GM19240 (cell line): Measurements from ENCODE around the gene ALDH5A1.

Experiments
- DNase-seq: peaks from one replicate; pipeline ENCODE4 v3.0.0; 2011; ENCODE audit warnings: low spot score; ENCODE audit not compliant: insufficient read length

ALDH5A1 gene

DNA sequence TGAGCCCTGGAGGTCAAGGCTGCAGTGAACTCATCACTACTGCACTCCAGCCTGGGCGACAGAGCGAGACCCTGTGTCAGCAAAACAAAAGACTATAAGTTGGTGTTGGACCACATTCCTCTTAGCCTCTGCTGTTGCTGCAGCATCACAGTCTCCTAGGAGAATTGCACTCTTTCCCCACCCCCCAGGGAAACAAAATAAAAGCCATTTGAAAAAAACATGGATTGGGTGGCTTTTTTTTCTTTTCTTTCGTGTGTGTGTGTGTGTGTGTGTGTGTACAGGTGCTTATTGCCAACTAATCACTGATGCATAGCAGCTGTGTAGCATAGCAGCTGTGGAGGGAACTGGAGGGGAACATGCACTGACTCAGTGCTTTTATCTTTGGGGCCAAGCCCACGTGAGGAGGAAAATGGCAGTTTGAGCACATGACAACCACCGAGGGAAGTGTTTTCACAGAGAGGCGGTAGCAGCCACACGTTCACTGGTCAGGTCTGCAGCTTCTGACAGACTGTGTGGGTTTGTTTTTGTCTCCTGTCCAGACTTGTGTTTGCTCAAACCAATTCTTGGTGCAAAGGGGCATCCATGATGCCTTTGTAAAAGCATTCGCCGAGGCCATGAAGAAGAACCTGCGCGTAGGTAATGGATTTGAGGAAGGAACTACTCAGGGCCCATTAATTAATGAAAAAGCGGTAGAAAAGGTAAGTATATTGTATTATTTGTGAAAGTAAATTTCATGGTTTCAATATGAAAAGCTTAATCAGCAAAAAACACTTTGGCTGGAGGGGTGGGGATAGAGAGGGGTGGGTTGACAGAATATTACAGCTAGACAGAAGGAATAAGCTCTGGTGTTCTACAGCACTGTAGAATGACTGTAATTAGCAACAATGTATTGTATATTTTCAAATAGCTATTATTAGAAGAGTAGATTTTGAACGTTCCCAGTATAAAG lies 27.7 kb downstream of the ALDH5A1 start:
- no peak for DNase-seq

DNA sequence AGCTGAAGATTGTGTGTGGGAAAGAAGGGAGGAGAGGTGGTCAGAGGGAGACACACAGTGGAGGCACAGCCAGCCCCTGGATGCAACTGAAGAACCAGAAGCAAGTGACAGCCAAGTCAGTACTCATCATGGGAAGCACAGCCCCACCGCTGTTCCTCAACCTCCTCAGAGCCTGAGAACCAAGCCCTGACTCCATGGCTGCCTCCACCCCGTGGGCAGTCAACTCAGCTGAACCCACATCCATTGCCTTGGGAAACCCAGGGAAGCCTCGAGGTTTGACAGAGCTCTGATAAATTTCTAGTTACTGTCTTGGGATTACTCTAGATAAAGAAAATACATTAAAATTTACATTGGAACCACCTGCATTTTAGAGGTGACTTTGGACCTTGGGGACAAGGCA lies 29.6 kb downstream of the ALDH5A1 start:
- no peak for DNase-seq

DNA sequence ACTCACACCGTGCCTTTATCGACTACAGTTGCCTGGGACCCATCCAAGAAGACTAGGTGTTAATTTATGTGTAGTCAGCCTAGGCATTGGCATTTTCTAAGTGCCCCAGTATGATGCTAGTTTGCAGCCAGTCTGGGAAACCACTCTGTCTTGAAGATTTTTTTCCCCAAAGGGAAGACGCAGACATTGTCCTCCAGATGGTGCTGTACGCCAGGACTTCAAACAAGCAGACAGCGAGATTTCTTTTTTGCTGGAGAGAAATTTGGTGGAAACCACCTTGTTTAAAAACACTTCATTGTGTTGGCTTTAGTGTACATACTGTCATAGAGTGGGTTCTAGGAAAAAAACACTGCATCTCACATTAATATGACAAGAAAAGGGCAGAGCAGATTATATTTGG lies 30.0 kb downstream of the ALDH5A1 start:
- DNase-seq: no peak

DNA sequence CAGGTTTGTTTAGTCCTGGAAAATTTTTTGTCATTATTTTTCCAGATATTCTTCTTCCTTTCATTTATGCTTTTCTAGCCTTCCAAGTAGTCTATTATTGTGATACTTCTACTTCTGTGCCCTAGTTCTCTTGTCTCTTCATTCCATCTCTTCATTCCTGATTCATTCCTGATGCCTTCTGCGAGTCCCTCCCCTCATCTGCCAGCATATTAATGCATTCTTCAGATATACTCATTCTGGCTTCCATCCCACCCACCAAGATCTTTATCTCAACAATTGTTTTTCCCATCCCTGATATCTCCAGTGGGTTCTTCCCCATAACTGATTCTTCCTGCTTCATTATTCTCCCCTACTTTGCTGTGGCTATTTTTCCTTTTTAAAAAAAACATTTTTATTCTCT lies 35.2 kb downstream of the ALDH5A1 start:
- DNase-seq: no peak

DNA sequence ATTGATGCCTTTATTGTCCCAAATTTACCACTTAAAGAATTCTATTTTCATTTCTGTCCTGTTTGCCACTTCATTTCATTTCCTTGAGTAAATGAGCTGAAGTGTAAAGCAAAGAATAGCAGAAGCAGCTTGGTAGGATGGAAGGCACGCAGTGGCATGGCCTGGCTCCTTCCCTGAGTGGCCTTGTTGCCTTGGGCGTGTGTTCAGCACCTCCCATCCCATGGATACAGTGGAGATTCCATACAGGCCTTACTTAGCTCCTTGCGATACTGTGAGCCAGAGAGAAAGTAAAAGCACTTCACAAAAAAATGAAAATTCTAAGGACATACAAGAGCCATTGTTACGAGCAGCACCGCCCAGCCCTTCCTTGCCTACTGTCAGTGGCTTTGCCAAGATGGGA lies 39.6 kb downstream of the ALDH5A1 start:
- DNase-seq: no peak

DNA sequence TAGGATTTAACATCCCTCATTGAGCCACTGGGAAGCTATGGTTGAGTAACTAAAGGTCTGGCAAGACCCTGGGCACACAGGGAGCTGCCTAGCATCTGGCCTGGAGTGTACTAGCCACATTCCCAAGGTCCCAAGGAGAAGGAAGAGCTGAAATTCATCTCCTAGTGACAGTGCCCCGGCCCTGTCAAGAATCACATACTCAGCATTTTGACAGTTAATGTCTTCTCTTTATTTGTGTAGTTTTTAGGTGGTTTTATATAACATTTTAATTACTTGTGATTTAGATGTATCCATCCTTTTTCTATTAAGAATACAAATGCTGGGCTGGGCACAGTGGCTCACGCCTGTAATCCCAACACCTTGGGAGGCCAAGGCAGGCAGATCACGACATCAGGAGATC lies 40.4 kb downstream of the ALDH5A1 start:
- DNase-seq: no peak

DNA sequence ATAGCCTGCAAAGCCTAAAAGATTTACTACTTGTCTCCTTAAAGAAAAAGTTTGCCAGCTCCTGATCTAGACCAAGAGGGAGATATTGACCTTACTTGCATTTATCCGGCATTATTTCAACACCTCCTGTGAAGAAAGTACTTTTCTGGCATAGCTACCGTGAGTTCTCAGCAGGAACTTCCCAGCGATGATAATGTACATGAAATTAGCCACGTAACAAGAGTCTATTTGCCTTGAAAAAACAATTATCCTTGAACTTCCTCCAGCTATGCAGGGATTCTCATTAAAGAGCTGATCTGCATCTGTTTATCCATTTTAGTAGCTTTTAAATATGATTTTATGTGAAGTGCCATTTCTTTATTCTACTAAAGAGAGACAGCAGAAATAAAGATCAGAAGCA lies 41.7 kb downstream of the ALDH5A1 start:
- no peak for DNase-seq

DNA sequence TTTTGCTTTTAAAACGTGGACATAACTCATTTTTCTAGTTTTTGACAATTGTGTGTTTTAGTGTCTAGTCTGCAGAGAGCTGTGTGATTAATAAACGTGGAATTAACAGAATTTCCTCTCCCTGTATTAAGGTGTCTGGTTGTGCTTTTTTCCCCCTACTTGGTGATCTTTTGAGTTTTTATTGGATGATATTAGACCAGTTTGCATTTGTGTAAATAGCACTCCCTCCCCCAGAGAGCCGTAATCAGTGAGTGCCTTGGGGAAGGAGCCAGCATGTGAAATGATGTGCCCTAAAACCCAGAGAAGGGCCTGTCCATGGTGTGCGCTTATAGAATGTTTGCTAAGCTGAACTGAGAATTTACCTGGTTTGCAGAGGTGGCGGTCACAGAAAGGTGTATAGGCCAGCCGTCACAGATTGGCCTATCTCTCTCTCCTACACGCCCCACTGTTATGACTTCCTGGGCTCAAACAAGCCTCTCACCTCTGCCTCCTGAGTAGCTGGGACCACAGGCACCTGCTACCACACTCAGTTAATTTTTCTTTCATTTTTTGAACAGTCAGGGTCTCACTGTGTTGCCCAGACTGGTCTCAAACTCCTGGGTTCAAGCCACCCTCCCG lies 42.4 kb downstream of the ALDH5A1 start:
- DNase-seq: no peak

DNA sequence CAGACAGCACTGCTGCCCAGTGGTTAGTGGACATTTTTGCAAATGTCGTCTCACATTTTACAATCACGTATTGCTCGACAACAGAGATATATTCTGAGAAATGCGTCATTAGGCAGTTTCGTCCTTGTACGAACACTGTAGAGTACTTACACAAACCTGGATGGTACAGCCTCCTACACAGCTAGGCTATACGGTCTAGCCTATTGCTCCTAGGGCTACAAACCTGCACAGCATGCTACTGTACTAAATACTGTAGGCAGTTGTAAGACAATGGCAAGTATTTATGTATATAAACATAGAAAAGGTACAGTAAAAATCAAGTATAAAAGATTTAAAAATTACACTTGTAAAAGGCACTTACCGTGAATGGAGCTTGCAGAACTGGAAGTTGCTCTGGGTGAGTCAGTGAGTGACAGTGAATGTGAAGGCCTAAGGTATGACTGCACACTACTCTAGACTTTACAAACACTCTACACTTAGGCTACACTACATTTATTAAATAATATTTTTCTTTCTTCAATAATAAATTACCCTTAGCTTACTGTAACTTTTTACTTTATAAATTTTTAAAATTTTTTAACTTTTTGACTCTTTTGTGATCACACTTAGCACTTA lies 43.1 kb downstream of the ALDH5A1 start:
- DNase-seq: no peak

DNA sequence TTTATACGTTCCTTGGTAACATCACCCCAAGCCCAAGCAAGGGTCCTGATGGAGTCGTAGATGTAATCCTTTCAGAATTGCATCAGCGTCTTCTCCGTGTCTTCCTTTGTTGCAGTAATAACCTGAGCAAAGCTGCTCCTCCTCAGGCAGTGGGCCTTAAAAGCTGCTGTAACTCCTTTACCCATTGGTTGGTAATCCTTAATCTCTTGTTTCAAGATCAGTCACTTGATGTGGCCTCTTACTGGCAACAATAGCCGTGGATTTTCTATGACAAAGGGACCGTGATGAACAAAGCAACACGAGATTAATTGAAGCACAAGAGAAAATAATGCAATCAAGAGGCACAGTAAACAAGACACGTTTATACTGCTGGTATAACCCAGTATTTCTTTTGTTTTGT lies 44.6 kb downstream of the ALDH5A1 start:
- DNase-seq: no peak

DNA sequence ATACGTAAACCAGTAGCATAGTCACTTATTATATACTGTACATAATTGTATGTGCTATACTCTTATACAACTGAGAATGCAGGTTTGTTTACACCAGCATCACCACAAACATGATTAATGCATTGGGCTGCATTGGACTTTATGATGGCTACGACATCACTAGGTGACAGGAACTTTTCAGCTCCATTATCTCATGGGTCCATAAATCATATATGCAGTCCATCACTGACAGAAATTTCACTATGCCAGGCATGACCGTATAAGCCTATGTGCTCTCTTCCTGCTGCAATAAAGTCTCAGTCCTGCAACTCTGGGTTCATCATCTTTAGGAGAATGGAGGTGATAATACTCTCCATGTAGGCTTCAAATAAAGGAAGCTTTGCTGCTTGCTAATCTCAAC lies 45.4 kb downstream of the ALDH5A1 start:
- DNase-seq: no peak

DNA sequence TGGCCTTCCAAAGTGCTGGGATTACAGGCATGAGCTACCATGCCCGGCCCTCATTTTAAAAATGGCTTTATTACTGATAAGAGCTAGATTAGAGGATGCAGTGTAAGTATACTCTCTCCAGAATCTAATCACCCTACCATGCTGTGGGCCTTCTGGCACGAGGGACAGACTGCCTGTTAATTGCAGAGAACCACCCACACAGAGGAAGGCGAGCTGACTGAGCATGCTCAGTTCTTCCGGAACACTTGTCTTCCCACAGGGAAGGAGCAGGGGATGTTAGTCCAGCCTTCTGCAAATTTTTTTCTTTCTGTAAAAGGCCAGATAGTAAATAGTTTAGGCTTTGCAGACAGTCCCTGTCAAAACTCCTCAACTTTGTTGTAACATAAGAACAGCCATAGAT lies 48.9 kb downstream of the ALDH5A1 start:
- no peak for DNase-seq

DNA sequence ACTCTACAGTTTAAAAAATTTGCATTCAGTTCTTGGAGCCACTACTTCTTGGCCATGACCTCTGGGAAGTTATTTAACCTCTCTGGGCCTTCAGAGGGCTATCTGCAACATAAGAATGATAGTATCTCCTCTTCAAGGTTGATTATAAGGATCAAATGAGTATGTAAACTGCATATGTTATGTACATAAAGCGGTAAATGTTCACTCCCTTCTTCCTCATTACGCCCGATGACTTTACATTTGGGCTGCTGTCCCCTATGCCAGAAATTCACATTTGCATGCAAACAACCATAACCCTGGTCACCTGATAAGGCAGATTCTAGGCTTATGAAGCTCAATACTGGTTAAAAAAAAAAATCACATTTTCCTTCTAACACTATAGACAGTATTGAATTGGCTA lies 50.4 kb downstream of the ALDH5A1 start:
- no peak for DNase-seq

DNA sequence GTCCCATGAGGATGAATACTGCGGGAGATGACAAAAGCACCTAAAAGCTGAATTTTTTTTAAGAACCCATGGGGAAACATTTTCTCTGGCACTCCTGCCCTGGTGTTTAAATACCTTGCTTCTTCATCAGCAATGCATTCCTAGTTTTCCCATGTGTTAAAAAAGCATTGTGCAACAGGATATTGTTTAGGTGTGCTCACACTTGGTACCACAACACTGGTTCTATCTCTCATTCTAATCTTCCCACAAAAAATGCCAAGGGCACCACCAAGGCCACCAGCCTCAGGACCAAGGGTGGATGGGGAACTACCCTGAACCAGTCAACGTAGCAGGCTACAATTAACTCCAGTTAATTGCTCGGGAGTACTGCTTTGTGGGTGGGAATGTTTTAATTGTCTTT lies 50.9 kb downstream of the ALDH5A1 start:
- DNase-seq: no peak

DNA sequence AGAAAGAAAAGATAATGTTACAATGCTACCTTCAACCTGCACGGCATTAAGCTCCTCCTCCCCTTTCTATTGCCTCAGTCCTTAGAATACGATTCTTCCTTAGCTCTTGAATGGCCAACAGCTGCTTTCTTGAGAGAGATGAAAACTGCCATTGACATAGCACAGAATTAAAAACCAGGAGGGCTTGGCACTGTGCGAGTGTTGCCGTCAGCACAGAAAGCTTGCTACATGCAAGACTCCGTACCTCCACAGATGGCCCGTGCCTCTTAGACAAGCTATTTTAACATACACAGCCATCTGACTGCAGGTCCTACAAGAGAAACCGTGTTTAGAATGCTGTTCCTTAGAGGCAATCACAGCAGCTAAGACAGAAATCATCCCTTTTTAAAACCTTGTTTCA lies 51.7 kb downstream of the ALDH5A1 start:
- no peak for DNase-seq

DNA sequence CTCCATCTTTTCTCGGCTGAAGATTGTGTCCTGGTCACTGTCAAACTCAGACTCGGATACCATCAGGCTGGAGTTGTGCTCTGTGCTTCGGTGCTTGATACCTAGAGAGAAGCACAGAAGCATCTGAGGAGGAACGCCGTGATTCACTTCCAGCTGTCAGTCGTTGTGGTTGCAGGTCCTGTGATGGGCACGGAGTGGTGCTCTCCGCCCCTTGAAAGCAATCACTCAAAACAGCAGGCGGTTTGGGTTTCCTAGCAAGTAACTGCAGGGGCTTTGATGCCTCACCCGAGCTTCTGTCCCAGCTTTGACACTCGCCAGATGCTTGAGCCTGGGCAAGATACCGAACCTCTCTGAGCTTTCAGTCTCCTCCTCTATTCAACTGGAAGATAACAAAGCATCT lies 52.5 kb downstream of the ALDH5A1 start:
- DNase-seq: no peak

DNA sequence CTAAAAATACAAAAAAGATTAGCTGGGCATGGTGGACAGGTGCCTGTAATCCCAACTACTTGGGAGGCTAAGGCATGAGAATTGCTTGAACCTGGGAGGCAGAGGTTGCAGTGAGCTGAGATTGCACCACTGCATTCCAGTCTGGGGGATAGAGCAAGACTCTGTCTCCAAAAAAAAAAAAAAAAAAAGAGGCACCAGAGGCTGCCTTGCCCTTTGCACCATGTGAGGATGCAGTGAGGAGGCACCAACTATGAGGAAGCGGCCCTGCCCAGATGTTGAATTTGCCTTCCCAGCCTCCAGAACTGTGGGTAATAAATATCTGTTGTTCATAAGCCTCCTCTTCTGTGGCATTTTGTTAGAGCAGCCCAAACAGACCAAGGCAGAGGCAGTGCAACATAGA lies 54.4 kb downstream of the ALDH5A1 start:
- no peak for DNase-seq

DNA sequence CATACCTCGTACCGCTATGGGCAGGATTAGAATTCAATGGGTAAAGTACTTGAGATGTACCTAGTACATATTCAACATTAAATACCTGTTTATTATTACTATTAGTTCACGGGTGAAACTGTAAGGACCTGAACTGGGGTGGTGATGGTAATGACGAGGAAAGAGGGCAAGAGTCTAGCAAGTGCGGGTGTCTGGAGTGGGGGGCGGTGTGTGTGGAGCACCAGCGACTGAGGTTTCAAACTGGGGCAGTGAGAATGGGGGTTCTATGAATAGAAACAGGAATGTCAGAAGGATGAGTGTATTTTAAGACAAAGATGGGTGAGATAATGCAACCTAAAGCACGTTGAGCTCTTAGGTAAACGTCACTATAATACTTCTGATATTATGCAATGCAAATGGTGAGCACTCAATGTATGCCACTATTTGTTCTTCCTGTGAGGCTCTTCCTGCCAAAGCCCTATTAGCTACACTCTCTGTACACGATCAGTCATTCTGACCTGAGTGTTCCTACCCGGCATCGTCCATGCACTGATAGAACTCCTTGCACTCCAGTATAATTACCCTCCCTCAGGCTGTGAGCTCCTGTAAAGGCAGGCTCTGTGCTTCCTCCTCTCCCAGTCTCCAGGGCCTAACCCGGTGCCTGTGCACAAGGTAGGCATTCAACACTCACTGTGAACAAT lies 55.0 kb downstream of the ALDH5A1 start:
- DNase-seq: no peak

DNA sequence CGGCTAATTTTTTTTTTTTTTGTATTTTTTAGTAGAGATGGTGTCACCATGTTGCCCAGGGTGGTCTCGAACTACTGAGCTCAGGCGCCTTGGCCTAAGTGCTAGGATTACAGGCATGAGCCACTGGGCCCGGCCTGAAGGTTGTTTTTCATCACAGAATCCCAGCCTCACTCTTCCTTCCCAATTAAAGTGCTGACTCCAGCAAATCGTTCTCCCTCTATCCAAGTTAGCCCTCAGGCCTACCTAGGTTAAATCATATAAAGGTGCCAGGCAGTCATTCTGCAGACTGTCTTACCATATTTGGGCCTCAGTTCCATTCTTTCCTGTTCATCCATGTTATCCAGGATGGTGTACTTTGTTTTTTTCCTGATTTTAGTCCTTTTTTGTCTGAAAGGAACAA lies 56.4 kb downstream of the ALDH5A1 start:
- DNase-seq: no peak

DNA sequence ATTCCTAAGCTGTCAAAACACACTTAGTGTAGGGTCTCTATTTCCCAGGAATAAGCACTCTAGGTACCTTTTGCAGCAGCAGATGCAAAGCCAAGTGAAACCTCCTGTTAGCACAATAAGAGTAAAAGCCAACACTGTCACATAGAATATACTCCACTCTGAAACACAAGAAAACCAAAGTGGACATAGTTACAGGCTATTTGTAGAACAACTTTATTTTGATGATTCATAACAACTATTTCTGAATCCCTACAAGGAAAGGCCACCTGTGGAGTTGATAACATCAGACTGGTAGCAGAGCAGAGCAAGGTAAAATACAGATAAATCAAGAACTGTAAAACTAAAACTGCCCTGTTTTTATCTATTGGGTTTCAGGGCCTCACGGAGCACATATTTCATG lies 59.7 kb downstream of the ALDH5A1 start:
- DNase-seq: no peak

DNA sequence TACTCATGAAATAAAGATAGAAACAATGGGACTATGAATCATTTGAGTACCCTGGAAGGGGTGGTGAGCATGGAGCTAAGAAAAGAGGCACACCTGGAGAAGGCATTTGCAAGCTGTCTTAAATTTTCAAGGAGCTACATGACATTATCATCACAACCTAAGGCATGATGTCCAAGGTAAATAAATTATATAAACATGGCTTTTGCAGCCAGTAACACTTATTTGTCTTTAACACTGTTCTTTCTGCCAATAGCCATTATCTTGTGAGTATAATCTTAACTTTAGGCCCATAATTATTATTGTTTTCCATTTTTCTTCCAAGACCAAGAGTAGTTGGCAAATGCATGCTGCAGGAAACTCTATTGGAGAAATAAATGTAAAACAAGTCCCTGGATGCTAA lies 63.7 kb downstream of the ALDH5A1 start:
- DNase-seq: no peak

DNA sequence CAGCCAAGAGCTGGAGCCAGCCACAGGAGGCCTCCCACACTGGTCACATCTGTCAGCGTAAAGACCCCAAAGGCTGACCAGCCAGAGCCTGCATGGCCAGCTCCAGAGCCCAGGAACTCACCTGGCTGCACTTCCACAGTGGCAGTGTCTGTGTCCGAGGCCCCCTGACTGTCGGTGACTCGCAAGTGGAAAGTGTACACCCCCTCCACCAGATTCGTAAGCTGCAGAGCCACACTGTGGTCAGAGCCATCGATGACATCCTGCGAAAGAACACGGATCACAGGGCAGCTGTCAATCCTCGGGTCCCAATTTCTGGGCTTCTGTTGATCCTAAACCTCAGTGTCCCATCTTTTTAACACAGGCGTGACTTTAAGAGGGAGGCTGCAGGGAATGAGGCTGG lies 69.3 kb downstream of the ALDH5A1 start:
- no peak for DNase-seq
